Measurements from ENCODE around the gene TAS2R31.

TAS2R31 gene

DNA sequence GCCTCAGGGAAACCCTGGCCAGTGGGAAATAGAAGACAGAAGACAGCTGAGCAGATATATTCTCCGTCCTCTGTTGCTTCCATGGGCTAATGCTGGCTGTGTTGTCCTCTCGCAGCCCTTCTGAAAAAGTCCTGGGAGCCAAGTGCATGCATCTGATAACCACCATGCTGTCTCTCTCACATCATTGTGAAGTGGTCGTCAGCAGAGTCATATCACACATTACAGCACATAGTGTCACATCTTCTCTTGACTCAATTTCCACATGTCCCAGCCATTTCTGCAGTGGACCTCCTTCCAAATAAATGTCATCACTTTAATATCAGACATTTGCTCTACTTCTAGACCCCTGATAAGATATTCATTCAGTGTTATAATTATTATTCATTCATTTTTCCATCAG lies 36.9 kb downstream of the TAS2R31 start:
- no peak overlapping the region for H3K27ac ChIP-seq
- TF ChIP-seq, protein P1, sequence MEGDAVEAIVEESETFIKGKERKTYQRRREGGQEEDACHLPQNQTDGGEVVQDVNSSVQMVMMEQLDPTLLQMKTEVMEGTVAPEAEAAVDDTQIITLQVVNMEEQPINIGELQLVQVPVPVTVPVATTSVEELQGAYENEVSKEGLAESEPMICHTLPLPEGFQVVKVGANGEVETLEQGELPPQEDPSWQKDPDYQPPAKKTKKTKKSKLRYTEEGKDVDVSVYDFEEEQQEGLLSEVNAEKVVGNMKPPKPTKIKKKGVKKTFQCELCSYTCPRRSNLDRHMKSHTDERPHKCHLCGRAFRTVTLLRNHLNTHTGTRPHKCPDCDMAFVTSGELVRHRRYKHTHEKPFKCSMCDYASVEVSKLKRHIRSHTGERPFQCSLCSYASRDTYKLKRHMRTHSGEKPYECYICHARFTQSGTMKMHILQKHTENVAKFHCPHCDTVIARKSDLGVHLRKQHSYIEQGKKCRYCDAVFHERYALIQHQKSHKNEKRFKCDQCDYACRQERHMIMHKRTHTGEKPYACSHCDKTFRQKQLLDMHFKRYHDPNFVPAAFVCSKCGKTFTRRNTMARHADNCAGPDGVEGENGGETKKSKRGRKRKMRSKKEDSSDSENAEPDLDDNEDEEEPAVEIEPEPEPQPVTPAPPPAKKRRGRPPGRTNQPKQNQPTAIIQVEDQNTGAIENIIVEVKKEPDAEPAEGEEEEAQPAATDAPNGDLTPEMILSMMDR (conservative IDR thresholded peaks at IDR 0.05): no peak

DNA sequence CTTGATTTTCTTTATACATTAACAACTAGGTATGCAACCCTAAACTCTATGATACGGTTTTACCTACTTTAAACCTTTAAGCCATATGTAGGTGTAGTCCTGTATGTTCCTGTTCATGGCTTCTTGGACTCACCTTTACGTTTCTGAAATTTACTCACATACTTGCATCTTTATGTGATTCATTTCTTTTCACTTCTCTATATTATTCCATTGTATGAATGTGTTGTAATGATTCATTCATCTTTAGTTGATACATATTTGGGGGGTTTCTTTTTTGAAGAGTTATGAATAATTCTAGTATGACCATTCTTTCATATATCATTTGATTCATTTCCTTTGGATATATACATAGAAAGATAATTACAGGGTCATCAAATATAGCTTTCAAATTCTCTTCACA lies 42.1 kb downstream of the TAS2R31 start:
- TF ChIP-seq, protein P1 (conservative IDR thresholded peaks at IDR 0.05): no peak

DNA sequence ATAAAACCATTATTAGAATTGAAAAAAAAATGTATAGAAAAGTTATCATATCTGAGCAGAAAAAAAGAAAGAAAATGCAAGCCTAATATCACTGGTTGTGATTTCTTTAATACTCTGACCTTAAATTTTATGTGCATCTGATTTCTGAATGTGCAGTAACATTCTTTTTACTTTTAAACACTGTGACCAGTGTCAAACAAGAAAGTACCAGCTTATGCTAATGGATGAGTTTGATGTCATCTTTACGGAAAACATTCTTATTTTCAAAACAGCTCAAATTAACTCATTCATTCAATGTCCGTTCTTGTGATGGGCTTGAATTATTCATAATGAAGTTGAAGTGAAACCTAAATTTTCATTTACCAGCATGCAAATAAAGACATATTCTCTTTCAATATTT lies 44.4 kb downstream of the TAS2R31 start, which contains the start of gene TAS2R50:
TSS of gene TAS2R50 (minus strand) at position 101 of the 400 bp plus-strand sequence. CDS start at position 49, 52 bp downstream.
- TF ChIP-seq, protein P1 (conservative IDR thresholded peaks at IDR 0.05): no peak
- H3K27ac ChIP-seq: no peak within 1 kb of the TSS

More for the DNA sequence above, 42.1 kb downstream of the TAS2R31 start:
- H3K27ac ChIP-seq: no peak overlapping the region

DNA sequence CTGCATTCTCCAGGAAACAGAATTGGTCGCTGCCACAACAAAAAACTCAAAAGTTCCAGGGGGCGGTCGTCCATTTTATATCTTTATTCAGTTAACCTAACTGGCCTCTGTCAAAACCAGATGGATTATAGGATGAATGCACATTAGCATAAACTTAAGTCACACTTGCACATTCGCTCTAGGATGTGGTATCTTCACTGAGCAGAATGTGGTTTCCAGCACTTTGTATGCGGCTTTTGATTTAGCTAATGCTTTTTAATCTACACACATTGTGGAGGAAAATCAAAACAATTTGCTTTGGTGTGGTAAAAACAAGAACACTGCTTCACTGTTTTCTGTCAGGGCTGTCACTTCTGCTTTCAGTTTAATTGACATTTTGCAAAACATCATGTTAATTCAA lies 49.0 kb downstream of the TAS2R31 start:
- TF ChIP-seq, protein P1 (conservative IDR thresholded peaks at IDR 0.05): no peak
- no peak overlapping the region for H3K27ac ChIP-seq

All from VCaP (cell line).